Stimulated activated CD8-positive, alpha-beta memory T cell treated with anti-CD3 and anti-CD28 coated beads, Interleukin-12 subunit alpha, Interleukin-12 subunit beta, amount 100 ng/mL, for 24 hours (primary cell): ENCODE data around the gene SEC23A.
"Not testable (repeated sequence)": the region's sequence is repeated elsewhere in the genome, so short reads cannot be mapped to it uniquely, and the experiment has no call there.

Source experiments
- DNase-seq: peaks from one replicate; pipeline ENCODE4 v3.0.0-alpha.2; 2020; ENCODE audit errors: extremely low read depth

Gene SEC23A

GRCh38 chr14:39102969-39103957 is at the start of gene SEC23A:
TSS of gene SEC23A (minus strand) at chr14:39103235. CDS start at chr14:39096118, 7,117 bp downstream.
- DNase-seq = peak; percentile 71

- no peak for DNase-seq
These were observed 42.4 kb upstream of the SEC23A start for GRCh38 chr14:39145266-39145966.

- not testable (repeated sequence) for DNase-seq
These were observed 40.2 kb upstream of the SEC23A start for GRCh38 chr14:39143226-39143625.

- DNase-seq = not testable (repeated sequence)
These were observed 38.6 kb upstream of the SEC23A start for GRCh38 chr14:39141623-39142022.

GRCh38 chr14:39140170-39140569 is 37.1 kb upstream of the SEC23A start:
- DNase-seq = no peak

- DNase-seq = no peak
These were observed 35.4 kb upstream of the SEC23A start for GRCh38 chr14:39138440-39138839.

- DNase-seq = not testable (repeated sequence)
These were observed 34.8 kb upstream of the SEC23A start for GRCh38 chr14:39137835-39138234.

- no peak for DNase-seq
These were observed 19.5 kb upstream of the SEC23A start for GRCh38 chr14:39122330-39123138.

- peak; percentile 79 for DNase-seq
These were observed 11.2 kb upstream of the SEC23A start, which contains the start of gene GEMIN2 for GRCh38 chr14:39114073-39114838. TSS of gene GEMIN2 (plus strand) at chr14:39114323. CDS start at chr14:39114339, 16 bp downstream.

GRCh38 chr14:39113685-39114072 is 10.6 kb upstream of the SEC23A start:
- DNase-seq = no peak

- no peak for DNase-seq
These were observed 7.1 kb upstream of the SEC23A start for GRCh38 chr14:39109893-39110715.

GRCh38 chr14:39108791-39109190 is 5.8 kb upstream of the SEC23A start:
- DNase-seq = no peak

- DNase-seq = no peak
These were observed 4.6 kb upstream of the SEC23A start for GRCh38 chr14:39107591-39107996.

- not testable (repeated sequence) for DNase-seq
These were observed 1.2 kb upstream of the SEC23A start for GRCh38 chr14:39104078-39104801.

GRCh38 chr14:39102265-39102968 is 618 bp downstream of the SEC23A start:
- DNase-seq = no peak

- no peak for DNase-seq
These were observed 3.3 kb downstream of the SEC23A start for GRCh38 chr14:39099748-39100147.

- DNase-seq = not testable (repeated sequence)
These were observed 3.8 kb downstream of the SEC23A start for GRCh38 chr14:39099215-39099614.

- no peak for DNase-seq
These were observed 5.9 kb downstream of the SEC23A start for GRCh38 chr14:39097159-39097558.

GRCh38 chr14:39094515-39094914 is 8.5 kb downstream of the SEC23A start:
- DNase-seq = no peak
